Mesenchymal stem cell (in vitro differentiated cells and primary cell): ENCODE results near the gene BTD.

Source experiments
- DNase-seq: peaks from one replicate; pipeline ENCODE4 v3.0.0-alpha.2; 2013
- H2AFZ ChIP-seq: one replicate; pipeline ENCODE4 v1.6.1; 2013; ENCODE audit warnings: low read depth, mild to moderate bottlenecking, control low read depth, inconsistent platforms, low read length, moderate library complexity
- H2AK5ac ChIP-seq: 2 replicates; pipeline ENCODE4 v1.6.1; 2013; ENCODE audit warnings: low read length, moderate library complexity, mild to moderate bottlenecking, inconsistent platforms; ENCODE audit not compliant: severe bottlenecking
- H2BK120ac ChIP-seq: one replicate; pipeline ENCODE4 v1.6.1; 2013; ENCODE audit warnings: low read depth, mild to moderate bottlenecking, inconsistent platforms, low read length, moderate library complexity
- H2BK12ac ChIP-seq, 2 experiments: one replicate each; pipeline ENCODE4 v1.6.1; 2013; ENCODE audit warnings: inconsistent platforms in 2 of 2, low read length in 2 of 2, mild to moderate bottlenecking in 2 of 2, moderate library complexity in 2 of 2, control low read depth in 1 of 2
- H2BK15ac ChIP-seq: one replicate; pipeline ENCODE4 v1.6.1; 2013; ENCODE audit warnings: mild to moderate bottlenecking, low read depth, inconsistent platforms; ENCODE audit not compliant: poor library complexity, severe bottlenecking
- H2BK5ac ChIP-seq: 2 replicates; pipeline ENCODE4 v1.6.1; 2013; ENCODE audit warnings: low read depth, mild to moderate bottlenecking, low read length, control low read depth, inconsistent platforms; ENCODE audit not compliant: poor library complexity, severe bottlenecking
- H3K14ac ChIP-seq, 2 experiments: one replicate each; pipeline ENCODE4 v1.6.1; 2013; ENCODE audit warnings: inconsistent platforms in 2 of 2, low read length in 2 of 2, control low read depth in 1 of 2, mild to moderate bottlenecking in 1 of 2, moderate library complexity in 1 of 2
- H3K18ac ChIP-seq, 2 experiments: one replicate each; pipeline ENCODE4 v1.6.1; 2013; ENCODE audit warnings: inconsistent platforms in 2 of 2, low read length in 2 of 2, control low read depth in 1 of 2, low read depth in 1 of 2, mild to moderate bottlenecking in 1 of 2
- H3K23ac ChIP-seq, 2 experiments: one replicate each; pipeline ENCODE4 v1.6.1; 2013; ENCODE audit warnings: inconsistent platforms in 2 of 2, low read length in 2 of 2, mild to moderate bottlenecking in 2 of 2, moderate library complexity in 2 of 2, control low read depth in 1 of 2
- H3K27ac ChIP-seq: 2 replicates; pipeline ENCODE4 v1.5.1; 2013; ENCODE audit warnings: mild to moderate bottlenecking, moderate library complexity, low read length, control low read depth, inconsistent platforms; ENCODE audit not compliant: poor library complexity, severe bottlenecking
- H3K27me3 ChIP-seq, 2 experiments: 2 replicates each; pipeline versions ENCODE4 v1.6.1 to v1.7.0; 2013; ENCODE audit warnings: low read length in 2 of 2, mild to moderate bottlenecking in 2 of 2, moderate library complexity in 2 of 2, control low read depth in 1 of 2, inconsistent platforms in 1 of 2; ENCODE audit not compliant: control insufficient read depth in 1 of 2, insufficient read depth in 1 of 2
- H3K36me3 ChIP-seq, 2 experiments: 2 replicates each; pipeline versions ENCODE4 v1.6.1 to v1.7.0; 2013; ENCODE audit warnings: low read length in 2 of 2, control low read depth in 1 of 2, inconsistent platforms in 1 of 2, low read depth in 1 of 2, mild to moderate bottlenecking in 1 of 2; ENCODE audit not compliant: insufficient read depth in 2 of 2, control insufficient read depth in 1 of 2
- H3K4ac ChIP-seq, 2 experiments: one replicate each; pipeline ENCODE4 v1.6.1; 2013; ENCODE audit warnings: inconsistent platforms in 2 of 2, low read length in 2 of 2, mild to moderate bottlenecking in 2 of 2, moderate library complexity in 2 of 2, control low read depth in 1 of 2, low read depth in 1 of 2
- H3K4me1 ChIP-seq: 2 replicates; pipeline ENCODE4 v1.6.1; 2013; ENCODE audit warnings: low read depth, low read length, control low read depth; ENCODE audit not compliant: control insufficient read depth, insufficient read depth
- H3K4me2 ChIP-seq: 2 replicates; pipeline ENCODE4 v1.6.1; 2013; ENCODE audit warnings: low read length, mild to moderate bottlenecking, inconsistent platforms; ENCODE audit not compliant: poor library complexity, severe bottlenecking
- H3K4me3 ChIP-seq, 2 experiments: 2 replicates each; pipeline versions ENCODE4 v1.5.1 to v1.7.0; 2013; ENCODE audit warnings: low read length in 2 of 2, mild to moderate bottlenecking in 2 of 2, control low read depth in 1 of 2, low read depth in 1 of 2; ENCODE audit not compliant: insufficient read depth in 1 of 2
- H3K79me1 ChIP-seq: replicated peaks from 2 replicates; pipeline ENCODE4 v1.6.1; 2013; ENCODE audit warnings: mild to moderate bottlenecking, control low read depth, low read length, inconsistent platforms; ENCODE audit not compliant: poor library complexity, severe bottlenecking
- H3K9ac ChIP-seq: 2 replicates; pipeline ENCODE4 v1.7.0; 2013; ENCODE audit warnings: mild to moderate bottlenecking, low read length, moderate library complexity
- H3K9me3 ChIP-seq: 2 replicates; pipeline ENCODE4 v1.7.0; 2013; ENCODE audit warnings: mild to moderate bottlenecking, low read length; ENCODE audit not compliant: control insufficient read depth
- H4K8ac ChIP-seq: one replicate; pipeline ENCODE4 v1.6.1; 2013; ENCODE audit warnings: inconsistent platforms, mild to moderate bottlenecking, low read length, moderate library complexity
- H4K91ac ChIP-seq: one replicate; pipeline ENCODE4 v1.6.1; 2013; ENCODE audit warnings: mild to moderate bottlenecking, low read length, inconsistent platforms
- WGBS: methylation state at CpG from one replicate; pipeline ENCODE4 v1.1.7; 2013; ENCODE audit warnings: mixed read lengths; 5-methylcytosine and 5-hydroxymethylcytosine counted together

Gene BTD

DNA sequence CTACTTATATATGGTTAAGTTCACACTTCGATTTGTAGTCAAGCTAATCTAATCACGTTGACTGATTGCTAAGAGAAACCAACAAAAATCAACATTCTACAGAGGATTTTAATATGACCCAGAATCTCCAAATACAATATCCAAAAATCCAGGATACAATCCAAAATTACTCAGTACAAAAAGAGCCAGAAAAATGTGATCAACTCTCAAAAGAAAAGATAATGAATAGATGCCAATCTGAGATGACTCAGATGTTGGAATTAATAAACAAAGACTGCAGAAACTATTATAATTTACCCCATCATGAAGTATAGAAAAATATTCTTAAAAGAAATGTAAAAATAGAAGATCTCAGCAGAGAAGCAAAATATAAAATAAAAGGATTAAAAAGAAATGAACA, 22.5 kb upstream of the BTD start:
- H3K4me3 ChIP-seq, result peak overlapping the region in 1 of 2 experiments; percentile 52
- no peak overlapping the region for H2AK5ac ChIP-seq
- H3K4me2 ChIP-seq, result no peak overlapping the region
- no peak overlapping the region for H3K14ac ChIP-seq
- no peak overlapping the region for H4K8ac ChIP-seq
- no peaks in the 10 kb centered on the region for H3K27me3 ChIP-seq
- H2BK5ac ChIP-seq, result no peak overlapping the region
- H3K36me3 ChIP-seq, result peaks cover 22 to 56% of the 10 kb centered on the region in 2 experiments
- H3K27ac ChIP-seq, result no peak overlapping the region
- peak overlapping the region; percentile 51 for H3K9ac ChIP-seq
- no peaks in the 10 kb centered on the region for H3K9me3 ChIP-seq
- H2BK15ac ChIP-seq, result no peak overlapping the region
- WGBS, result 92% methylated on average over 2 of the region's 2 CpGs
- H3K4ac ChIP-seq, result no peak overlapping the region
- no peak for DNase-seq
- peaks cover 3% of the 10 kb centered on the region for H3K4me1 ChIP-seq
- peaks cover 9% of the 10 kb centered on the region for H3K79me1 ChIP-seq
- no peak overlapping the region for H2BK120ac ChIP-seq
- H3K23ac ChIP-seq, result no peak overlapping the region
- no peak overlapping the region for H2AFZ ChIP-seq
- no peak overlapping the region for H3K18ac ChIP-seq
- no peak overlapping the region for H2BK12ac ChIP-seq
- H4K91ac ChIP-seq, result no peak overlapping the region

DNA sequence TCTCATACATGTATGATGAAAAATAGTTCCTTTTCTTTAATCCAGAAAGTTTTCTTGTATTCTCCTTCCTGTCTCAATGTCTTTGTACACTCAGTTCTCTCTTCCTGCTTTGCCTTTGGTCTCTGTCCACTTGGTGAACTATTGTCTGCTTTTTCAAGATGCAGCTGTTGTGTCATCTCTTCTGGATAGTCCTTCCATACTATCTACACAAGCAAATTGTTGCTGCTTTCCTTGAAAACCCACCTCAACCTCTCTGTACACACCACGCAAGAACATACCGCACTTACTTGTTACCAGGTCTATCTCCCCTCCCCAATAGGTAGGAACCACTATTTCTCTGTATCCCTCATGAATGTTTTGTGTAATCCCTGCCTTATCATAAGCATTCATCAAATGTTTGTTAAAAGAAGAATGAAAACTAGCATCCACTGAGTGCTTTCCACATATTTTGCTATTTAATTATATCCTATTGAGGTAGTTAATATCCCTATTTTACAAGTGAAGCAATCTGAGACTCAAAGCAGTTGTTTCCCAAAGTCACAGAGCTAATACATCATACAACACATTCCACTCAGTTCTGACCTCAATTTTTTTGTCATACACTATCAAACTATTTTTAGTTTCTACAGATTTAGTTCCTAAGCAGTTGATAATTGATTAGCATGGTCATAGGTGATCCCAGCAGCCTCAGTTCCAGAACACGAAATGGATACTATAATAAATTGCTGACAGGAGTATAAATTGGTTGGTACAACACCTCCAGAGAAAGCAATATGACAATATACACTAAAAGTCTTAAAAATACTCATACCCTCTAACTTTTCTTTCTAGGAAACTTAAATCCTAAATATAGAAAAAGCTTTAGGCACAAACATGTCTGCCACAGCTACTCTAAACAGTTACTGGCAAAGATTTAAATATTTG, 19.8 kb upstream of the BTD start:
- Histone ChIP-seq H2AK5ac (no peak overlapping the region), H3K4me1 (no peaks in the 10 kb centered on the region), H3K4me3 (no peak overlapping the region), H3K9me3 (no peaks in the 10 kb centered on the region), H3K4me2 (no peak overlapping the region), H4K91ac (no peak overlapping the region), H3K27me3 (no peaks in the 10 kb centered on the region), H4K8ac (no peak overlapping the region), H3K23ac (no peak overlapping the region), H3K36me3 (peaks cover 14 to 68% of the 10 kb centered on the region in 2 experiments), H2BK5ac (no peak overlapping the region), H3K27ac (no peak overlapping the region), H2BK15ac (no peak overlapping the region), H3K18ac (no peak overlapping the region), H3K4ac (no peak overlapping the region), H3K79me1 (peaks cover 8% of the 10 kb centered on the region), H2AFZ (no peak overlapping the region), H2BK120ac (no peak overlapping the region), H3K14ac (no peak overlapping the region), H3K9ac (no peak overlapping the region), H2BK12ac (no peak overlapping the region)
- DNase-seq, result no peak
- 100% methylated on average over 2 of the region's 3 CpGs for WGBS

DNA sequence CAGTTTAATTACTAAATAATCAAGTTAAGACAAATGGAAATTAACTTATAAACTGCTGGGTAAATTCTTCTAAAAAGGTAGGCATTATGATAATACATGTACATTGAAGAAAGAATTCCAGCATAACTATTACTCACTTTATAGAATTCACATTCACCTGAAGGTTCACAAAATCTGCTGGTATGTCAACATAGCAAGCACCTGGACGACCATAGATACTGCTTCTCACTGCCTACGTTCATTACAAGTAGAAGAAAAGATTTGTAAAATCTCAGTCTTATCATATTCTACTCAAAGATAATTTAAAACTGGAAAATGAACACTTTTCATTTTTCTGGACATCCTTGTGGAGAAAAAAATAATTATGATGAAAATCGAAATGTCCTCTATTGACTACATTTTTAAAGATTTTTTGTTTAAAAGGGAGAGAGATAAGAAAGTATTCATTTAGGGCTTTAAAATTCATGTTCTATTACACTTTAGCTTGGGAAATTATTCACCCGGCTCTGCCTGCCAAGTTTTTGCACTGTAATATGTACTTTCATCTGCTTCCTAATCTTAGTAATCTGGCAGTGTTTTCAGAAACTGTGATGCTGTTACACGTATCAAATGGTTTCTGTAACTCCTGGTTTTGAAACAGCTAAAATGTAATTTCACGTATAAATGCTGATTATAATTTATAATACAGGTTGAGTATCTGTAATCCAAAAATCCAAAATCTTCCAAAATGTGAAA, 16.3 kb upstream of the BTD start:
- Histone ChIP-seq H3K14ac (no peak overlapping the region), H3K23ac (no peak overlapping the region), H2BK15ac (no peak overlapping the region), H2BK12ac (no peak overlapping the region), H3K27ac (no peak overlapping the region), H3K9me3 (no peaks in the 10 kb centered on the region), H3K4me3 (no peak overlapping the region), H3K4me2 (no peak overlapping the region), H2AFZ (no peak overlapping the region), H2BK5ac (no peak overlapping the region), H3K79me1 (peaks cover 5% of the 10 kb centered on the region), H2BK120ac (no peak overlapping the region), H3K18ac (no peak overlapping the region), H3K4me1 (no peaks in the 10 kb centered on the region), H4K91ac (no peak overlapping the region), H4K8ac (no peak overlapping the region), H3K4ac (no peak overlapping the region), H3K27me3 (no peaks in the 10 kb centered on the region), H3K9ac (peak overlapping the region; percentile 58), H2AK5ac (no peak overlapping the region), H3K36me3 (peaks cover 10 to 87% of the 10 kb centered on the region in 2 experiments)
- no peak for DNase-seq
- WGBS, result 100% methylated on average over 2 of the region's 6 CpGs

DNA sequence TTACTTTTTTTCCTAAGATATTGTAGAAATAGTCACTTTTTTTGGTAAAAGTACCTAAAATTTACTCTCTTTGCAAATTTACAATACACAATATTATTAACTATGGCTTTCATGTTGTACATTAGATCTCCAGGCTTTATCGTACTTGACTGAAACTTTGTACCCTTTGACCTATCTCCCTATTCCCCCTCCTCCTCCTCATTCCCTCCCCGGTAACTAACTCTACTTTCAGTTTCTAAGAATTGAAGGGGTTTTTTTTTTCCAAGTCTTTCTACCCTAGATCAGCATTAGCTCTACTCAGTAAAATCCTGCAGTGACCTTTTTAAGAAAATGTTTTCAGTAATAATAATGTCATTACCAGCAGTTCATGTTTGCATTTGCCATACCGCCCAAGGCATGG, 10.3 kb upstream of the BTD start:
- no peak overlapping the region for H3K14ac ChIP-seq
- H3K4me3 ChIP-seq, result no peak overlapping the region
- no peak overlapping the region for H4K8ac ChIP-seq
- no peak overlapping the region for H2AK5ac ChIP-seq
- H2BK120ac ChIP-seq, result no peak overlapping the region
- H3K4me2 ChIP-seq, result no peak overlapping the region
- no peak overlapping the region for H2BK12ac ChIP-seq
- no peaks in the 10 kb centered on the region for H3K4me1 ChIP-seq
- H3K9me3 ChIP-seq, result no peaks in the 10 kb centered on the region
- no peak overlapping the region for H3K27ac ChIP-seq
- no peak overlapping the region for H3K4ac ChIP-seq
- H2BK5ac ChIP-seq, result no peak overlapping the region
- H3K9ac ChIP-seq, result no peak overlapping the region
- WGBS, result 93% methylated on average over 3 of the region's 3 CpGs
- no peak overlapping the region for H4K91ac ChIP-seq
- H2BK15ac ChIP-seq, result no peak overlapping the region
- no peaks in the 10 kb centered on the region for H3K27me3 ChIP-seq
- no peak for DNase-seq
- H3K23ac ChIP-seq, result no peak overlapping the region
- no peak overlapping the region for H3K18ac ChIP-seq
- peaks cover 4% of the 10 kb centered on the region for H3K79me1 ChIP-seq
- H3K36me3 ChIP-seq, result peaks cover 15 to 73% of the 10 kb centered on the region in 2 experiments
- H2AFZ ChIP-seq, result no peak overlapping the region
